Tibial artery (tissue), 4 donors: Measurements from ENCODE around the gene SRSF7.
A peak's percentile ranks its signal among the peaks of the same experiment; 100 is the strongest.

Source experiments
- DNase-seq, 2 donors: peaks; one replicate each; pipeline ENCODE4 v3.0.0-alpha.2; 2019
- H3K27ac ChIP-seq, 2 donors: fragments of 200-600 bp; sonication (generic) in 1 of 2; 1 replicate in 1 of 2; 2 replicates in 1 of 2; pipeline ENCODE4 v1.5.1; 2018 to 2019; ENCODE audit warnings: mild to moderate bottlenecking in 1 of 2
- H3K27me3 ChIP-seq, 2 donors: fragments of 200-600 bp; sonication (generic) in 1 of 2; one replicate each; pipeline versions ENCODE4 v1.5.1 to v1.6.0; 2016 to 2019
- H3K36me3 ChIP-seq, 3 donors: fragments of 200-600 bp; sonication (generic) in 2 of 3; one replicate each; pipeline ENCODE4 v1.5.1; 2016 to 2019; ENCODE audit warnings: mild to moderate bottlenecking in 2 of 3
- H3K4me1 ChIP-seq, 4 donors: fragments of 200-600 bp; sonication (generic) in 2 of 4; 1 replicate in 3 of 4; 2 replicates in 1 of 4; pipeline ENCODE4 v1.5.1; 2016 to 2019
- H3K4me3 ChIP-seq, 2 donors: fragments of 200-600 bp; sonication (generic) in 1 of 2; 1 replicate in 1 of 2; 2 replicates in 1 of 2; pipeline ENCODE4 v1.5.1; 2018 to 2019; ENCODE audit warnings: mild to moderate bottlenecking in 2 of 2
- H3K9me3 ChIP-seq, 3 donors: fragments of 200-600 bp; sonication (generic) in 1 of 3; one replicate each; pipeline ENCODE4 v1.5.1; 2016 to 2019
- CTCF ChIP-seq, 2 experiments: fragments of 200-600 bp in 1 of 2; fragments of 450-650 bp in 1 of 2; IDR thresholded peaks; one replicate each; pipeline ENCODE4 v1.5.1; 2017 to 2019; ENCODE audit warnings: antibody characterized with exemption in 2 of 2, mild to moderate bottlenecking in 1 of 2, moderate library complexity in 1 of 2
- intact Hi-C: fragments of 100-400 bp; cut with DNase I; formaldehyde crosslinking; loops from one replicate; pipeline ENCODE4 v1.15.0; 2023; ENCODE audit warnings: low total_unique reads

Gene SRSF7

GRCh38 chr2:38735999-38736320, 15.2 kb downstream of the SRSF7 start:
- H3K36me3 ChIP-seq: peaks cover 19 to 37% (median 28%) of the 10 kb centered on the region in 3 donors
- H3K4me1 ChIP-seq: peaks cover 0 to 9% (median 3%) of the 10 kb centered on the region in 4 donors
- no peak for TF ChIP-seq CTCF (IDR thresholded peaks at IDR 0.05)
- H3K27me3 ChIP-seq: no peaks in the 10 kb centered on the region
- no peak for DNase-seq
- intact Hi-C loops: no loop called here
- H3K4me3 ChIP-seq: no peak overlapping the region
- no peak overlapping the region for H3K27ac ChIP-seq
- H3K9me3 ChIP-seq: no peaks in the 10 kb centered on the region

- peak in 1 of 2 donors; percentile 20 for DNase-seq
- H3K4me1 ChIP-seq: peaks cover 0 to 4% (median 0%) of the 10 kb centered on the region in 4 donors
- no peaks in the 10 kb centered on the region for H3K9me3 ChIP-seq
- H3K4me3 ChIP-seq: no peak overlapping the region
- no peak for TF ChIP-seq CTCF (IDR thresholded peaks at IDR 0.05)
- intact Hi-C loops: no loop called here
- H3K27me3 ChIP-seq: no peaks in the 10 kb centered on the region
- H3K36me3 ChIP-seq: peaks cover 28 to 52% (median 34%) of the 10 kb centered on the region in 3 donors
- no peak overlapping the region for H3K27ac ChIP-seq
Observed at GRCh38 chr2:38734299-38735058, 16.7 kb downstream of the SRSF7 start.

- intact Hi-C loops: no loop called here
- Histone ChIP-seq H3K36me3 (peaks cover 28 to 58% (median 39%) of the 10 kb centered on the region in 3 donors), H3K27ac (no peak overlapping the region), H3K4me1 (peaks cover 0 to 4% (median 0%) of the 10 kb centered on the region in 4 donors), H3K9me3 (no peaks in the 10 kb centered on the region), H3K4me3 (no peak overlapping the region), H3K27me3 (no peaks in the 10 kb centered on the region)
- no peak for TF ChIP-seq CTCF (IDR thresholded peaks at IDR 0.05)
- DNase-seq: peak in 1 of 2 donors; percentile 21
Observed at GRCh38 chr2:38733300-38733971, 17.7 kb downstream of the SRSF7 start.

GRCh38 chr2:38731684-38732221, 19.4 kb downstream of the SRSF7 start:
- H3K9me3 ChIP-seq: no peaks in the 10 kb centered on the region
- H3K36me3 ChIP-seq: peaks cover 23 to 46% (median 39%) of the 10 kb centered on the region in 3 donors
- TF ChIP-seq CTCF (IDR thresholded peaks at IDR 0.05): no peak
- intact Hi-C loops: loop anchor here (1.0 kb wide), 1 partner anchor 13 kb away; no protein-coding TSS in a partner anchor
- DNase-seq: peak; percentile 19 to 21
- no peak overlapping the region for H3K27ac ChIP-seq
- no peaks in the 10 kb centered on the region for H3K4me1 ChIP-seq
- H3K4me3 ChIP-seq: no peak overlapping the region
- H3K27me3 ChIP-seq: no peaks in the 10 kb centered on the region

- TF ChIP-seq CTCF (IDR thresholded peaks at IDR 0.05): no peak
- Histone ChIP-seq H3K27ac (no peak overlapping the region), H3K4me1 (no peaks in the 10 kb centered on the region), H3K36me3 (peaks cover 22 to 46% (median 39%) of the 10 kb centered on the region in 3 donors), H3K27me3 (no peaks in the 10 kb centered on the region), H3K4me3 (no peak overlapping the region), H3K9me3 (no peaks in the 10 kb centered on the region)
- peak; percentile 4 to 12 for DNase-seq
- intact Hi-C loops: loop anchor here (1.0 kb wide), 1 partner anchor 13 kb away; no protein-coding TSS in a partner anchor
Observed at GRCh38 chr2:38731090-38731489, 20.1 kb downstream of the SRSF7 start.
